Left lung (tissue), 10 donors: ENCODE results near the gene ADAMTS17. TPM values are rescaled to one million over a fixed set of nuclear protein-coding genes. Genes with fewer than 3 reads are reported as not detected.

ENCODE experiments used
- ATAC-seq: fragments of 200-7000 bp; cut with Tn5 transposase; one replicate; pipeline ENCODE4 v1.9.1; 2020; ENCODE audit warnings: moderate library complexity
- DNase-seq, 4 donors: peaks; one replicate each; pipeline ENCODE4 v3.0.0-alpha.2; 2013 to 2020
- H3K27ac ChIP-seq, 2 donors: fragments of 200-600 bp; sonication (generic) in 1 of 2; one replicate each; pipeline versions ENCODE4 v1.5.0 to v1.8.0; 2020 to 2021
- H3K27me3 ChIP-seq, 2 donors: fragments of 200-600 bp; sonication (generic) in 1 of 2; one replicate each; pipeline versions ENCODE4 v1.5.0 to v1.8.0; 2020 to 2021
- H3K36me3 ChIP-seq, 2 donors: fragments of 200-600 bp; sonication (generic) in 1 of 2; one replicate each; pipeline versions ENCODE4 v1.5.0 to v1.8.0; 2020 to 2021
- H3K4me1 ChIP-seq, 2 donors: fragments of 200-600 bp; one replicate each; pipeline ENCODE4 v1.8.0; 2021
- H3K4me3 ChIP-seq, 2 donors: fragments of 200-600 bp; sonication (generic) in 1 of 2; one replicate each; pipeline versions ENCODE4 v1.5.0 to v1.8.0; 2020 to 2021; ENCODE audit warnings: mild to moderate bottlenecking in 1 of 2
- H3K9me3 ChIP-seq, 2 donors: fragments of 200-600 bp; sonication (generic) in 1 of 2; one replicate each; pipeline versions ENCODE4 v1.5.0 to v1.8.0; 2020 to 2021
- intact Hi-C, 2 donors: fragments of 100-400 bp; cut with DNase I; formaldehyde crosslinking; loops; one replicate each; pipeline versions ENCODE4 v1.11.2 to v1.14.2; 2022
- polyA plus RNA-seq, 6 donors: library from polyadenylated mRNA; unstranded; fragments of 120-200 nt; gene quantifications; one replicate each; pipeline ENCODE4 v1.2.1, GENCODE V29; 2013; ENCODE audit not compliant: insufficient read length in 6 of 6
- total RNA-seq, 2 donors: library from RNA; stranded (reverse); fragmentation: NEBNext Ultra II Directional; extraction: Animal tissue kit (Norgen Biotek cat#: 25700); gene quantifications; one replicate each; pipeline ENCODE4 v1.2.1, GENCODE V29; 2021
- TF ChIP-seq, protein P1 (sequence below), 2 donors: fragments of 200-600 bp; sonication (generic) in 1 of 2; IDR thresholded peaks; one replicate each; pipeline versions ENCODE4 v1.5.0 to v1.8.0; 2021; ENCODE audit warnings: antibody characterized with exemption in 2 of 2
- donor health status: DM: no; HTN: yes; CAD: no.
- donor health status: DM: no; HTN: no; CAD: no.

Gene ADAMTS17
- total and polyA plus RNA-seq, 8 donors = 2.0 to 3.9 (median 3.4) TPM

DNA sequence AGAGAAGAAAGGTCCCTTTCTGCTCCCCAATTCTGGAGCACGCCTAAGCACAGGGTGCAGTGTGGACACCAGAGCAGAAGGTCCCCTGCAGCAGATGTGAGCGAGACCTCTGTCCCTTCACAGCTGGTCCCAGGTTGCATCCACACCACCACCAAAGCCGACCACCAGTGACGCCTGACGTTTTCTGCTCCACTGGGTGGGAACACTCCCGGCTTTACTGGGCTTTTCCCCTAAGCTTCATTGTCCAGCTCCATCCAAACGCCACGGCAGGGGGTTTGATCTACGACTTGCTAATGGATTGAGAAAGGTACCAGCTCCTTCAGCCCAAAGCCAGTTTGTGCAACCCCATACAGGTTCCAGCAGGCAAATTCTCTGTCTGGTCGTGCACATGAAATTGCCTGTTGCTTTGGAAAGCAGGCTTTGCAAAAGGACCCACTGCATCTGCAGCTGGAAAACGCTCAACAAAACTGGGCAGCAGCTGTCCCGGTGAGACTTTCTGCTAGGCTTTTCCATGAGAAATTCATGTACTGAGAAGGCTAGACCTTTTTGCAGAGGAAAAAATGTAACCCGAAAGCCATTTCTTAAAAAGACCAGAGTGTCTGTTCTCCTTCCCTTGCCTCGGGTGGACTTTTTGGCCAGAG lies 31.1 kb downstream of the ADAMTS17 start:
- ATAC-seq (no peak), DNase-seq (no peak)
- peaks cover 0 to 16% of the 10 kb centered on the region in 2 donors for H3K27me3 ChIP-seq
- H3K4me1 ChIP-seq = no peaks in the 10 kb centered on the region
- H3K27ac ChIP-seq = no peak overlapping the region
- TF ChIP-seq, protein P1, sequence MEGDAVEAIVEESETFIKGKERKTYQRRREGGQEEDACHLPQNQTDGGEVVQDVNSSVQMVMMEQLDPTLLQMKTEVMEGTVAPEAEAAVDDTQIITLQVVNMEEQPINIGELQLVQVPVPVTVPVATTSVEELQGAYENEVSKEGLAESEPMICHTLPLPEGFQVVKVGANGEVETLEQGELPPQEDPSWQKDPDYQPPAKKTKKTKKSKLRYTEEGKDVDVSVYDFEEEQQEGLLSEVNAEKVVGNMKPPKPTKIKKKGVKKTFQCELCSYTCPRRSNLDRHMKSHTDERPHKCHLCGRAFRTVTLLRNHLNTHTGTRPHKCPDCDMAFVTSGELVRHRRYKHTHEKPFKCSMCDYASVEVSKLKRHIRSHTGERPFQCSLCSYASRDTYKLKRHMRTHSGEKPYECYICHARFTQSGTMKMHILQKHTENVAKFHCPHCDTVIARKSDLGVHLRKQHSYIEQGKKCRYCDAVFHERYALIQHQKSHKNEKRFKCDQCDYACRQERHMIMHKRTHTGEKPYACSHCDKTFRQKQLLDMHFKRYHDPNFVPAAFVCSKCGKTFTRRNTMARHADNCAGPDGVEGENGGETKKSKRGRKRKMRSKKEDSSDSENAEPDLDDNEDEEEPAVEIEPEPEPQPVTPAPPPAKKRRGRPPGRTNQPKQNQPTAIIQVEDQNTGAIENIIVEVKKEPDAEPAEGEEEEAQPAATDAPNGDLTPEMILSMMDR (IDR thresholded peaks at IDR 0.05) = no peak
- intact Hi-C loops = no loop called here
- H3K9me3 ChIP-seq = peaks cover 0 to 4% of the 10 kb centered on the region in 2 donors
- H3K36me3 ChIP-seq = no peaks in the 10 kb centered on the region
- no peak overlapping the region for H3K4me3 ChIP-seq

DNA sequence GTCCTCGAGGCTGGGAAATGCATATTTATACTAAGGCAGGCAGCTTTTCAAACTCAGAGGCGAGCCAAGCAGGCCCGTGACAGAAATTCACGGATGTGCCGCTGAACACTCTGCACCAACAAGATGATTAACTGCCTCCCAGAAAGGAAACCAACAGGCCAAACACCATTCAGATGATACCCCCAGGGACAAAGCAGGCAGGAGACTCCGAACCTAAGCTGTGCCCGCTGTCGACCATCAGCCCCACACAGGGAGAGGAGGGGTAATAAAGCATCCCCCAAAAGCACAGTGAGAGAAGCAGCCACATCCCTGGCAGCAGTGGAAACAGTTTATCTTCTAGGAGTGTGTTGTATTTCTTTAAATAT lies 31.8 kb downstream of the ADAMTS17 start:
- H3K27me3 ChIP-seq = peaks cover 0 to 16% of the 10 kb centered on the region in 2 donors
- intact Hi-C loops = no loop called here
- H3K4me1 ChIP-seq = no peaks in the 10 kb centered on the region

DNA sequence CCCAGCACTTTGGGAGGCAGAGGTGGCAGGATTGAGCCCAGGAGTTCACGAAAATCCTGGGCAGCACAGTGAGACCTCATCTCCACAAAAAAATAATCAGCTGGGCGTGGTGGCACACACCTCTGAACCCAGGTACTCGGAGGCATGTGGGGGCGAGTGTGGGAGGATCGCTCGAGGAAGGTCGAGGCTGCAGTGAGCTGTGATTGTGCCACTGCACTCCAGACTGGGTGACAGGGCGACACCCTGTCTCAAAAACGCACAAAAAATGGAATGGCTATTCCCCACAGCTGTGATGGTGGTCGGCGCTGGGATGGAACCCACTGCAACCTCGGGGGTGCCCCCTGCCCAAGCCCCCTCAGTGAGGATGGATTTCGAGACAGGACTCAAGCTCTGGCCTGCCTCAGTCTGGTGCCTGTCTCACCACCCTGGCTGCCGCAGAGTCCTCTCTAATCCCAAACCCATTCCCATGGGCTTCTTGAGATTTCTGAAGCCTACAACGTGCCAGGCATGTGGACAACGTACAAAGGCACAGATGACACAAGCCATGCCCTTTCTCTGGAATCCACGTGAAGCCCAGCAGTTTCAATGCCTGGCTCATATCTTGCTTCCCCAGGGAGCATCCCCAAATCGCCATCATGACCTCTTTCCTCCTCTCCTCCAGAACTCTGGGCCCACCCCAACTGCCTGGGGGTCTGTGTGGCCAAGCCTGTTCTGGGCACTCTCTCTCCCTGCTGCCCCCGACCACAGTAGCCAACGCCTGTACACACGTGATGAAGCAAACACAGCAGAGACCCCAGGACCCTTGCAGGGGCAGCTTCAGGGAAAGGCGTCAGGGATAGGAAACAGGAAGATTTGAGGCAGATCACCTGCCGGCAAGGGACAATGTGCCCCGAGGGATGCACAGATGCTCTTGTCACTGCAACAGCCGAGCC lies 32.4 kb downstream of the ADAMTS17 start:
- Histone ChIP-seq H3K36me3 (no peaks in the 10 kb centered on the region), H3K4me3 (no peak overlapping the region), H3K27me3 (peaks cover 0 to 16% of the 10 kb centered on the region in 2 donors), H3K27ac (no peak overlapping the region), H3K4me1 (no peaks in the 10 kb centered on the region), H3K9me3 (peaks cover 0 to 4% of the 10 kb centered on the region in 2 donors)
- DNase-seq (no peak), ATAC-seq (no peak)
- intact Hi-C loops = no loop called here
- TF ChIP-seq, protein P1 (IDR thresholded peaks at IDR 0.05) = no peak

More for the DNA sequence above, 31.8 kb downstream of the ADAMTS17 start:
- H3K4me3 ChIP-seq = no peak overlapping the region
- peaks cover 0 to 4% of the 10 kb centered on the region in 2 donors for H3K9me3 ChIP-seq
- no peaks in the 10 kb centered on the region for H3K36me3 ChIP-seq
- DNase-seq = no peak
- H3K27ac ChIP-seq = no peak overlapping the region
- TF ChIP-seq, protein P1 (IDR thresholded peaks at IDR 0.05) = no peak
- ATAC-seq = no peak

DNA sequence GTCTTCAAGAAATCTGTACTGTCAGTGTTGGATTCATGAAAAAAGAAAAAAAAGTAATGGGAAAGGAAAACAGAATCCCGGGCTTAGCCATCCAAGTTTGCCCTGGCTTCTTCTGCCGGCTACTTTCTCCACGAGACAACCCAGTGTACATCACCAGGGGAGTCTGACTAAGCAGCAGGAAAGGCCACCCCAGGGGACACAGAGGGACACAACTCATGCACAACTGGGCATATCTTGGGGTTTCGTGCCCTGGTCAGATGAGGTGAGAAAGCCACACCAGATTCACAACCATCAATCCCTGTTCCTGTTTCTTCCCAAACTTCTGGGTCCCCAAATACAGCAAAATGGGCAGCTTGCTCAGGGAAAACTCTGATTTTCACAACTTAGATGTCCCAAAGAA lies 33.2 kb downstream of the ADAMTS17 start:
- DNase-seq (no peak), ATAC-seq (no peak)
- TF ChIP-seq, protein P1 (IDR thresholded peaks at IDR 0.05) = no peak
- H3K9me3 ChIP-seq = peaks cover 0 to 4% of the 10 kb centered on the region in 2 donors
- H3K4me3 ChIP-seq = no peak overlapping the region
- H3K36me3 ChIP-seq = no peaks in the 10 kb centered on the region
- H3K4me1 ChIP-seq = no peaks in the 10 kb centered on the region
- peaks cover 0 to 16% of the 10 kb centered on the region in 2 donors for H3K27me3 ChIP-seq
- no peak overlapping the region for H3K27ac ChIP-seq
- intact Hi-C loops = no loop called here

DNA sequence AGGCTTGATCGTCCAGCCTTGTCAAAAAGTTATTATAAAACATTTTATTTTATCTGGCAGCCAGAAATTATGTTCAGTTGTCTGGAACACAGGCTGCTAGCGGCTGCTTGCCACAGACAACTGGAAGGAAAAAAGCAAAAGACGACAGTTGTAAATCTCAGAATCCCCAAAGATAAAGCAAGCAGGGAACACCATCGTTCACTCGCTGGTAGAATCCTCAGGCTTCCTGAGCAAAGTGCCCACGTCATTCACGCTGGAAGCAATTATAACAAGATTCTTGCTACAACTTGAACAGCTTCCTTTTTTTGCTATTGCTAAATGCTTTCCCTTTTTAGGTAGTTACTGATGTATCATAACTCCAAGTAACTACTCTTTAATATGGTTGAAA lies 33.6 kb downstream of the ADAMTS17 start:
- no peak for ATAC-seq
- H3K27ac ChIP-seq = peak overlapping the region in 1 of 2 donors; percentile 9
- peak in 2 of 4 donors; percentile 36 to 37 for DNase-seq
- TF ChIP-seq, protein P1 (IDR thresholded peaks at IDR 0.05) = no peak
- H3K27me3 ChIP-seq = peaks cover 0 to 16% of the 10 kb centered on the region in 2 donors
- no peaks in the 10 kb centered on the region for H3K4me1 ChIP-seq
- H3K4me3 ChIP-seq = no peak overlapping the region
- peaks cover 0 to 4% of the 10 kb centered on the region in 2 donors for H3K9me3 ChIP-seq
- no peaks in the 10 kb centered on the region for H3K36me3 ChIP-seq
- intact Hi-C loops = no loop called here
